Activated CD4-positive, alpha-beta T cell treated with anti-CD3 and anti-CD28 coated beads, Interleukin-2, amount 50 U/mL, for 16 hours (primary cell): ENCODE results near the gene KLK13.

Experiments
- DNase-seq: peaks from one replicate; pipeline ENCODE4 v3.0.0-alpha.2; 2020

KLK13 gene, protein sequence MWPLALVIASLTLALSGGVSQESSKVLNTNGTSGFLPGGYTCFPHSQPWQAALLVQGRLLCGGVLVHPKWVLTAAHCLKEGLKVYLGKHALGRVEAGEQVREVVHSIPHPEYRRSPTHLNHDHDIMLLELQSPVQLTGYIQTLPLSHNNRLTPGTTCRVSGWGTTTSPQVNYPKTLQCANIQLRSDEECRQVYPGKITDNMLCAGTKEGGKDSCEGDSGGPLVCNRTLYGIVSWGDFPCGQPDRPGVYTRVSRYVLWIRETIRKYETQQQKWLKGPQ

DNA sequence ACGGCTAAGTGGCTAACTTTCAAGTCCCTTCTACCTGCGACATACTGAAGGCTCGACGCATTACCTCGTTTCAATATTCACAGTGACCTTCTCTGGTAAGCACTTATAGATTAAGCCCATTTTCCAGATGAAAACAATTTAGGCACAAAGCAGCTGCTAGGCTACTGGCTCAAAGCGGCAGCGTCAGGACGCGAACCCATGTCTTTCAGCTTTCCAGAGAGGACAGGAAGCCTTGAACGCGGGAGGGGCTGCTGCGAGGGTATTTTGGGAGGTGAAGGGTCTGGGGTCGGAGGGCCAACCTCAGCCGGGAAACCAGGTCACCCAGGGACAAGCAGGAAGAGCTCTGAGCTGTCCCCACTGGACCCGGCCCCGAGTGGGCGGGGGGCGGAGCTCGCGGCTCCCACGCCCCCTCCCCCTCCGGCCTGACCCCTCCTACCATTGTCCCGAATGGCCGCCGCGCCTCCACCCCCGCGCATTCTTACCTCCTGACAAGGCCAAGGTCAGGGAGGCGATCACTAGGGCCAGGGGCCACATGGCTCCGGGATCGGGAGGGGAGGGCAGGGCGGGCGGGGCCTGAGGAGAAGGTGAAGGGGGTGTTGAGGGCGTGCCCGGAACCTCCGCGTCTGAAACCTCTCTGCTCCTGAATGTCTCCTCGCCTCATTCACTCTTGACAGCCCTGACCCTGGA is at the start of gene KLK13:
Gene KLK13, minus strand, starts transcription at position 559 of the 687 bp plus-strand sequence. Its CDS starts 25 bp downstream, at position 534.
- no peak for DNase-seq

DNA sequence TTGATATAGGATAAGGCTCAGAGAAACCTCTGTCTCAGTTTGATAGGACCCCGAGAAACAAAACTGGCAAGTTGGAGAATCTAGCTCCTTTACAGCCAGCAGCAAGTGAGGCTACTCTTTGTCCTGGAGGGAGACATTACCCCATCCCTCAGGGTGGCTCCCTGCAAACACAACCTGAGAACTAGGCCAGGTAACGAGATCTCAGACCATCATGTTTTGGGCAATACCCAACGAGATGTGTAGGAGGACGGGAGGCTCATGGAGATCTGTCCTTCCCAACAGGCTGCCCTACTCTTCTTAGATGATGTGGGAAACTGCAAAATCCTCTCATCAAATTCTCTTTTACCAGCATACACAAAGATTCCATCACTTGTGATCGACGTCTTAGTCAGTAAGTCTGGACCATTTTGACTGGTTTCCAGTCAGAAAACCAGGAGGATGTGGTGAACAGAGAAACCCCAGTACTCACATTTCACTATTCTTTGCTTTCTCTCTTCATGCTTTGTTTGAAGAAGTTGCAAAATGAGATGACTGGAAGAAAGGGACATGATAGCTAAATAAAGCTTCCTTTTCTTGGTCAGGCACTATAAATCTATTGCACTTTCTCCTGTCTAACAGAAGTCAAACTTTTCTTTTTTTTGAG is 49.3 kb upstream of the KLK13 start:
- DNase-seq: peak; percentile 86

DNA sequence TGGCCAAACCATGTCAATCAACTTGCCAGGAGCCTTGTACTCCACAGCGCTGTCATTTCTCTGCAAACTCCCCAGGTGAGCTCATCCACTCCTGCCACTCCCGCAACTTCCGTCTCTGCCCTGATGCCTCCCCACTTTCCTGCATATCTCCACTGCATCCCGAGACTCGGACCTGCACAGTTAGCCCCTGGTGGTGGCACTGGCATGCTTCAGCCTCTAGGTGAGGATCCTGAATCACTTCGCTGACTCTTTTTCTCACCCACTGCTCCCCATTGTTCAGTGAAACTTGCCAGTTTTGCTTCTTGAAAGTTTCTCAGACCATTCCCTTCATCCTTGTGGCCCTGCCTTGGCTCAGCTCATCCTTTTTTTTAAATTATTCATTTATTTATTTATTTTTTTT is 46.7 kb upstream of the KLK13 start:
- no peak for DNase-seq

DNA sequence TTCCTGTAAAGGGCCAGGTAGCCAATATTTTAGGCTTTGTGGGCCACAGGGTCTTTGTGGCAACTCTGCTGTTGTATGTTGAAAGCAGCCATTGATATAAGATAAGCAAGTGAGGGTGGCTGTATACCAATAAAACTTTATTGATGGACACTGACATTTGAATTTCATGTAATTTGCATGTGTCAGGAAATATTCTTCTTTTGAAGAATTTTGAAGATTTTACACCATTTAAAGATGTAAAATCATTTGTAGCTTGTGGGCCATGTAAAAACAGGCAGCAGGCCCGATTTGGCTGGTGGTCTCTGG is 45.7 kb upstream of the KLK13 start:
- no peak for DNase-seq

DNA sequence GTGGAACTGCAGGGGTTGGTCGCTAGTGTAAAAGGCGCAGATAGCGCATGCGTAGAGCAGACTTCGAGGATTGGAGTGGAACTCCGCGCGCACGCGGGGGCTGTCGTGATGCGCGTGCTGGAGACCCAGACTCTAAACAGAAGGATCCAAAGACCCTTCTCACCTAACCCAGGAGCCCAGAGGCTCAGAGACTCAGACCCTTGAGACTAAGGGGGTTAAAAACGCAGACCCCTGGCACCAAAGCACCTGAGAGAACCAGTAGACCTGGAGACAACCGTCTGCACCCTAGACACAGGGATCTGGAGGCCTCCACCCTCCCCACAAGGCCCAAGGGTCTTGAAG is 43.9 kb upstream of the KLK13 start:
- no peak for DNase-seq

DNA sequence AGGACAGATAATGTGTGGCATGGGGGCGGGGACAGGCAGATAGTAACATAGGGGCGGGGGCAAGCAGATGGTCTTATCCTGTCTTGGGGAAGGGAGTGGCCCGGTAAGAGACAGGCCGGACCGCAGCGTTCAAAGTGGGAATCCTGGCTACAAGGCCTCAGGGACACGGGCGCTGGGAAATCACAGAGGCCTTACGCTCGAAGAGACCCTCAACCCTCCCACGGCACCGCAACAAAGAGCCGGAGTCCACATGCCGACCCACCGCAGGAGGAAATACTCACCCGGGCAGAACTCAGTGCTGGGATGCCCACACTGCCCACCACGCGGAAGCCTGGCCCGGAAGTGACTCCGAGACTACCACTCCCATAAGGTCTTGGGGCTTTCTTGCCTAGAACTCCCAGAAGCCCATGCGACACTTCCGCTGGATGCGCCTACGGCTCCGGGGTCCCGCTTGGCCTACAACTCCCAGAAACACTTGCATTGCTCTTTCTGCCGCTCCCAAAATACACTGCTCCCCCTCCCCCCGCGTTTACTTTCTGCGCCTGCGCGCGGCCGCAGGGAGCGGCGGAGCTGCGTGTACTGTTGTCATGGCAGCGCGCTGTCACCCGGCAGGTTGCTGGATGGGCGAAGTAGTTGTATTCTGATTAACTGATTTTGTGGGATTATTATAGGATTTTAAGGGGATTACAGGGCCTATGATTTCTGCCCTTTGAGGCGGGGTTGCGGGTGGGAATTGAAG is 43.3 kb upstream of the KLK13 start, which contains the start of gene CTU1:
Gene CTU1, minus strand, starts transcription at position 344 of the 739 bp plus-strand sequence. CDS start 3,840 bp downstream, outside the sequence.
- DNase-seq: peak; percentile 100

DNA sequence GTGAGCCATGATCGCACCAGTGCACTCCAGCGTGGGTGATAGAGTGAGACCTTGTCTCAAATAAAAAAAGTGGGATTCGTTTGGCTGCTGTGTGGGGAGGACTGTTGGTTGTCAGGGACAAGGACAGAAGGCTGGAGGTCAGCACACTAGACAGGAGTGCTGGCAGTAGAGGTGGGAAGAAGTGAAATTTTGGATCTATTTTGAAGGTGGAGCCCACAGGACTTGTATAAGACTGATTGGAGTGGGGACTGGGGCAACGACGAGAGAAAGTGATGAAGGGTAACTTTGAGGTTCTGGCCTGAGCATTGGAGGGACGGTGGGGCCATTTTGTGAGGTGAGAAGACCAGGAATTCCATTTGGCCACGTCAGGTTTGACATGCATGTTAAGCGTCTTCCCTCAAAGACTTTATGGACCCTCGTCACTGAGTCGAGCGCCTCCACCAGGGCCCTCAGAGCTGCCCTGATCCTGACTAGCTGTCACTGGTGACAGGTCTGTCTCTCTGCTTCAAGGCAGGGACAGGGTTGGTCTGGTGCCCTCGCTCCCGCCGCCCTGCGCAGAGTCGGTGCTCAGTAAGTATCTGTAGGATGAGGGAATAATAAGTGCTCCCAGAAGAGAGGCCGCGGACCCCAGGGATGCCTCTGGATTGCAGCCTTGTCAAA is 42.6 kb upstream of the KLK13 start:
- DNase-seq: peak; percentile 23

DNA sequence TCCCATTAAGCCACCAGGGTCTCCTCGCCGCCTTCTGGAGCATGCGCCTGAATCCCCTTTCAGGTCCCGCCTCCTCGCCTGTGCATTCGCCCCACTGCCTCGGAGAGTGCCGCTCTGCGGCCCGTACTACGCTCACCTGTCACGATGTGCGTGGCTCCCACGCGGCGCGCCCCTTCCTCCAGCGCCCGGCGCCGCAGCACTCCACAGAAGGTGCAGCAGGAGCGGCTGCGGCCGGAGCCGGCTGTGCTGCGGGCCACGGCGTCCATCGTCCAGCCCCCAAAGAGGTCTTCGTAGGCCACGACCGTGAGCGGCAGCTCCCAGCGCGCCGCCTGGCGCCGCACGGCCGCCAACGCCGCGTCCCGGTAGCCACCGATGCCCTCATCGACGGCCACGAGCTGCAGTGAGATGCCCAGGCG is 39.0 kb upstream of the KLK13 start:
- no peak for DNase-seq

DNA sequence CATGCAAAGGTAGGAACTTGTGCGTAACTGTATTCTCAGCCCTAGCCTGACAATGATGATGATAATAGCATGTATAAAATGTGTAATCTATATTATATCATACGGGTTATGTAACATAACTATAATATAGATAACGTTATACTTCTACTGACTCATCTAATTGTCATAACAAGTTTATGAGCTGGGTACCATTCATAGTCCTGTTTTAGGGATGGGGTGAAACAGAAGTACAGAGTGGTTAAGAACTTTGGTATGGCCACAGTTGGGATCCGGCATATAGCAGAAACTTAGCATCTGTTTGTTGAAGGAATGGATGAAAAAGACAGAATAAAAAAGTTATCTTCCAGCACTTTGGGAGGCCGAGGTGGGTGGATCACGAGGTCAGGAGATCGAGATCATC is 38.1 kb upstream of the KLK13 start:
- no peak for DNase-seq

DNA sequence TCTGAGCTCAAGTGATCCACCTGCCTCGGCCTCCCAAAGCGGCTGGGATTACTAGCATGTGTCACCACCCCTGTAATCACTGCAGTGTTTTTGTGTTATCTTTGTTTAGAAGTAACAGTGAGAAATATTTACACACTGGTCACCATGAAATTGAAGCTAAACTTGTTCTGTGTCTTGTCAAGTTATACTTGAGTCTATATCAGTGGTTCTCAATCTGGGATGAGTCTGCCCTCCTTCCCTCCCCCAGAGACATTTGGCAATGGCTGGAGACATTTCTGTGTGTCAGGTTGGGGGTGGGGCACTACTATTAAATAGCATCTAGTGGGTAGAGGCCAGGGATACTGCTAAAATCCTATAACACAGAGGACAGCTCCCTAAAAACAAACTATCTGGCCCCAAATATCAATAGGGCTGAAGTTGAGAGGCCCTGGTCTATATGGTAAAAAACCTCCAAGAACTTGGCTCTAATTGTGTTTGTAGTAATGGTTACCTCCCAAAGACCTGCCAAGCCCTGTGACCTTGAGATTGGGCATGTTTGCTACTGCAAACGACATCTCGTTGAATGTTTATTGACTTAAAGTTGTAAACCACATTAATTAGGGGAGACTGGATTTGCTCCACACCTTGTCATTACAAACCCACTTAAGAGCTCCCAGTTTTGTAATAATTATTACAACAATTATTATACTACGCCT is 36.4 kb upstream of the KLK13 start:
- DNase-seq: no peak

DNA sequence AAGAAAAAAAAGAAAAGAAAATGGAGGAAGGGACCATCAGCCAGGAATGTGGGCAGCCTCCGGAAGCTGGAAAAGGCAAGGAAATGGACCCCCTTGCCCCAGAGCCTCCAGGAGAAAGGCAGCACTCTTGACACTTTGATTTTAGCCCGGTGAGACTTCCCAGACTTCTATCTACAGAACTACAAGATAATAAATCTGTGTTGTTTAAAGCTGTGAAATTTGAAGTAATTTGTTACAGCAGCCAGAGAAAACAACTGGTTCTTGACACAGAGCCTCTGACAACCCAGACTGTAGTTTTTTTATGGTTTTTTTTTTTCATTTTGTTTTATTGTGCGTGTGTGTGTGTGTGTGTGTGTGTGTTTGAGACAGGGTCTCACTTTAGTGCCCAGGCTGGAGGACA is 35.7 kb upstream of the KLK13 start:
- DNase-seq: no peak

DNA sequence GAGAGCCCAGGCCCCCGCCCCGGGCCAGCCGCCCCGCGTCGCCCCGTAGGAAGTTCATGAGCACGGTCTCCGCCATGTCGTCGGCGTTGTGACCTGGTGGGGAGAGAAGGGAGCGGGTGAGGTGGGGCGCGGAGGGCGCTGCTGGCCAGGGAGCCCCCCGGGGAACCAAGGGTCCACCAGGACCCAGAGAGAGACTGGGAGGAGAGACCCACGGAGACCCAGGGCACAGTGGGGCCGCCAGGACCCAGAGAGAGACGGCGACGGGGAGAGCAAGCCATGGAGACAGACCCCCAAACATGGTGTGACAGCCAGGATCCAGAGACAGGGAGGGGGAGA is 34.1 kb upstream of the KLK13 start:
- no peak for DNase-seq

DNA sequence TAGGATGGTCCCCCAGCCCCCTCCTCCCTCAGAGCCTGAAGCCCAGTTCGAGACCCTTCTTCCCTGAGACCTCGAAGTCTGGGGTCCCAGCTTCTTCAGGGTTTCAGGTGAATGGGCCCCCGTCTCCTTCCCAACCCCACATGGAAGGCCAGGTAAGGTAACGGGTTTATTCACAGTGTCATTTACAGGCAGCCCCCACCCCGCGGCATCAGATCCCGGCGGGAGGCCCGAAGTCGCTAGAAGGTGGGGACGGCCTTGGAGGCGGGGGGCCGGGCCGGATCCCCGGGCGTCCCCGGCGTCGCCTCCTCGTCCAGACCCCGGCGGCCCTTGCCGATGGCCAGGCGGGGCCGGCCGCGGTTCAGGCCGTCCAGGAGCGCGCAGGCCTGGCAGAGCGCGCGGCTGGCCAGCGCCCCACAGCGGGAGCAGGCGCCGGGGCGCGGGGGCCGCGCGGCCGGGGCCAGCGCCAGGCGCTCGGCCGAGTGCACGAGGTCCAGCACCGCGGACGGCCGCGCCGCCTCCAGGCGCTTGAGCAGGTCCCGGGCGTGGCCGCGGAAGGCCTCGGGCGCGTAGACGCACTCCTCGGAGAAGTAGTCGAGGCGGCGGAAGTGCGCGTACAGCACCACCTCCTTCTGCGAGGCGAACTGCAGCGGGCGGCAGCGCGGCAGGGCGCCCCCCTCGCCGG is 33.6 kb upstream of the KLK13 start:
- DNase-seq: no peak

DNA sequence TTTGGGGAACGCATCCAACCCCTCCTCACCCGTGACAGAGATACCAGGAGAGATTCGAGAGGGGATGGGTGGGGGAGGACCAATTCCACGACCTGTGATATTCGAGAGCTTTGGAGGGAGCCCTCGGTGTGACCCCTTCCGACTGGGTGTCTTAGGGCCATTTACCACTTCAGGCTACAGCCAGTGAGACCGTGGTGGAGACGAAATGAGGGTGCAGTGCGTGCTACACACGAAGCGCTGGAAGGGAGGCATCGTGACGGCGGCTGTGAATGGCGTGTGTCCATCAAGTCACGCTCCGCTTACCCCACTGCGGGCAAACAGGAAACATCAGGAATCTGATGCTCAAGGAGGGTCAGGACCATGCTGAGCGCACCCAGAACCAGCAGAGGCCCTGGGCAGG is 32.9 kb upstream of the KLK13 start:
- no peak for DNase-seq

DNA sequence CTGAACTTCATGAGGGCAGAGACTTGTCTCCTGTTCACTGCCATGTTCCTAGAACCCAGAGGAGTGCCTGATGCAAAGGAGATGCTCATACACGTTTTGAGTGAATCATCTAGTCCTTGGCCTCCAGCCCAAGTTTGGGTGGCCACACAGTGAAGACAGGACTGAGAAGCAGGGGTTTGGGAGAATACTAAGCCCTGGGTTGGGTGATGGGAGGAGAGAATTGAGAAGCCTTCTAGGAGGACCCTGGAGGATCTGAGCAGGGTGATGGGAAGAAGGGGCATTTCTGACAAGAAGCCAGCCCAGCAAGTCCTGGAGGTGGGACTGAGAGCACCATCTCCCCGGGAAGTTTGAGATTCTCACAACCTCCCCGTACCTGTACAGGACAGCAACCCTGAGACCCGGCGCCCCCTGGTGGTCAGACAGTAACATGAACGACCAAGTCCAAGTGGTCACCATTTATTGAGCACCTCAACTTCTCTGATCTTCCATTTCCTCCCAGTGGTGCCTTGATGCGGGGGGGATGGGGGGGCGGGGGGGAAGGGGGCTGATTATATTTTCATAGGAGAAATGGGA is 32.4 kb upstream of the KLK13 start:
- DNase-seq: peak; percentile 70

DNA sequence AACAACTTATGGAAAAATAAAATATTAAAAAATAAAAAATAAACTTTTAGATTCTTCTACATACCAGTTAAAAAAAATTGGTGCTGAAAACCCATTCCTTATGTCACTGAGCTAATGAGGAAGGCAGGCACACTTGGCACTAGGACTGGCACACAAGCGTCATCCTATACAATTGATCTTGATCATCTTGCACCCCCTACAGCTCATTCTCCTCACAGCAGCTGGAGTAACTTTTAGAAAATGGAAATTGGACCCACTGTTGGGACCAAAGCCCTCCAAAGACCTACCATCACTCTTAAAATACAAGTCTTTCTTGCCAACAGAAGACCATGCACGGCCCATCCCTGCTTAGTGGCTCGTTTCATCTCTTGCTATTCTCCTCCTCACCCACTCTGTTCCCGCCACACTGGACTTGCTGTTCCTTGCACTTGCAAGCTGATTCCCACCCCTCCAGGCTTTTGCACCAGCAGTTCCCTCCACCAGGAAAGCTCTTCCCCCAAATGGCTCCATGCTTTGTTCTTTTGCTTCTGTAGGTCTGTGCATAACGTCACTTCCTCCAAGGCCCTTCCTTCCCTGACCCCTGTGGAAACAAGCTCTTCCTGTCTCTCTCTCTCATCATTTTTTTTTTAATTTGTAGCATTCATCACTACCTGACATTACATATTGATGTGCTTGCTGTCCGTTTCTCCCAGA is 31.7 kb upstream of the KLK13 start:
- DNase-seq: no peak

DNA sequence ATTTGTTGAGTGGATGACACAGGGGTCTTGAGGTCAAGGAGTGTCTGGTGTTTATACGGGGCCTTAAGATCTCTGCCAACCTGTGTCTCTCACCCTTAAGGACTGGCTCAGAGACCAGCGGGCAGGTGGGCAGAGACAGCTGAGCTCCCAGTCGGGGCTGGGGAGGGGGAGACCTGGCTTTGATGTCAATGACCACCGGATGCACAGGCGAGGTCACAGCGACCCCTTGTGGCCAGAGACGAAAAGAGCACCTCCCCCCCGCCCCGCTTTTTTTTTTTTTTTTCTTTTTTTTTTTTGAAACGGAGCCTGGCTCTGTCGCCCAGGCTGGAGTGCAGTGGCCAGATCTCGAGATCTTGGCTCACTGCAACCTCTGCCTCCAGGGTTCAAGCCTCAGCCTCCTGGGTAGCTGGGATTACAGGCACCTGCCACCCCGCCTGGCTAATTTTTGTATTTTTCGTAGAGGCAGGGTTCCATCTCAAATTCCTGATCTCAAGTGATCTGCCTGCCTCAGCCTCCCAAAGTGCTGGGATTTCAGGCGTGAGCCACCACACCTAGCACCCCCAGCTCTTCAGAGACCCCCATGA is 29.9 kb upstream of the KLK13 start:
- DNase-seq: peak; percentile 26

DNA sequence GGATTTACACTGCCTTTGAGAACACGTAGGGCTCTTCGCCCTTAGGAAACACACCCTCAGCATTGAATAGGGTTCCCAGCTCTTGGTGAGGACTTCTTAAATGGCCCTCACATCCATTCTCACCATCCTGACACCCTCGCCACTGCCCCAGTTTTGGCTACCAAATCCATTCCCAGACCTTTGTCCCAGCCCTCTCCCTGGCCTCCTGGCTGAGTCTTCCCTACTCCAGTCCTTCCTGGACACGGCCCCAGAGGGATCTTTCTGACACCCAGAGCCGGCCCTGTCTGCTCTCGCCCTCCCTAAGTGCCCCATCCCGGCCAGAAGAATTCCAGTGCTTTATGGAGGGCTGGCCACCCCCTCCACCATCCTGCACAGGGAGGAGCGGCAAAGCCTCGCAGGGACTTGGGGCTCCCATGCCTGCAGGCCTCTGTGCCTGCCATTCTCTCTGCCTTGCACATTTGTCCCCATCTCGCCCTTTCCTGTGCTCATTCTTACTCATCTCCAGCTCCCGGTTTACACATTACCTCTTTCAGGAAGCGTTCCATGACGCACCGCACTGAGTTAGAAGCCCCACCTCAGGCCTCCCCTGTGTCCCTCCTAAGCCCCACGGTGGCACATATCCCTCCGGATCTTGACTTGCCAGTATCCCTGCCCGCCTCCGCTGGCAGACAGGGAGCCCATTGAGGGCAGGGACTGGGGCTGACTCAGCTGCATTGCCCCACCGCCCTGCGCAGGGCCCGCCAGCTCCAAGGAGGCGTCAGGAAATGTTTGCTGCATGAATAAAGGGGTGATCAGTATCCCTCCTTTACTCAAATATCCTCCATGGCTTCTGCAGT is 28.8 kb upstream of the KLK13 start:
- no peak for DNase-seq

DNA sequence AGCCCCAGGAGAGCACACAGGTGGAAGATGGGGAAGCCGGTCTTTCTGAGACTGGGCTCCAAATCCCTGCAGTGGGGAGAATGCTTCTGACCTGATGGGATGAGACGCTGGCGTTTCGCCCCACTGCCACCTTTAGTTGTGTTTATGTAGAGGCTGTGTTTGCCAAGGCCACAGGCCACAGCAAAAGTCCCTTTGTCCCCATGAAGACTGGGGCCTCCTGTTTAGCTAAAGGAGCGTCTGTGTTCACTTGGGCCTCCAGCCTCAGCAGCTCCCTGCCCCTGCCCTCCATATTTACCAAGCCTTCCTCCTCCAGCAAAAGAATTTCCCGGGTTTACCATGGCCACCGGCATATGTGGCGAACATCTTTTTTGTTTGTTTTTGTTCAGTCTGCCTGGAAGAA is 28.2 kb upstream of the KLK13 start:
- no peak for DNase-seq
